ENCODE data around the gene LRRC4C.

Gene LRRC4C

GRCh38 chr11:40149721-40150120 lies 1309.7 kb downstream of the LRRC4C start:
- DNase-seq = no peak
- intact Hi-C loops (cut with DNase I) = no loop called here

GRCh38 chr11:40140560-40140959 lies 1318.9 kb downstream of the LRRC4C start:
- no peak for DNase-seq
- intact Hi-C loops (cut with DNase I) = no loop called here

GRCh38 chr11:40139536-40139935 lies 1319.9 kb downstream of the LRRC4C start:
- DNase-seq = no peak
- intact Hi-C loops (cut with DNase I) = no loop called here

- DNase-seq = no peak
- intact Hi-C loops (cut with DNase I) = no loop called here
Observed at GRCh38 chr11:40139066-40139465, 1320.4 kb downstream of the LRRC4C start.

- no peak for DNase-seq
- intact Hi-C loops (cut with DNase I) = no loop called here
Observed at GRCh38 chr11:40134820-40135570, 1324.5 kb downstream of the LRRC4C start.

GRCh38 chr11:40133498-40133897 lies 1326.0 kb downstream of the LRRC4C start:
- intact Hi-C loops (cut with DNase I) = no loop called here

GRCh38 chr11:40132912-40133311 lies 1326.5 kb downstream of the LRRC4C start:
- no peak for DNase-seq
- intact Hi-C loops (cut with DNase I) = no loop called here

More at GRCh38 chr11:40133498-40133897, 1326.0 kb downstream of the LRRC4C start:
- DNase-seq = no peak

- intact Hi-C loops (cut with DNase I) = loop anchor here (2.0 kb wide), 1 partner anchor 164 kb away; no protein-coding TSS in a partner anchor
- peak in 36 of 42 donors; percentile 8 to 78 (median 45) for DNase-seq
Observed at GRCh38 chr11:40130427-40130826, 1329.0 kb downstream of the LRRC4C start.

GRCh38 chr11:40129266-40129665 lies 1330.2 kb downstream of the LRRC4C start:
- DNase-seq = peak in 1 of 42 donors; percentile 44
- intact Hi-C loops (cut with DNase I) = no loop called here

- intact Hi-C loops (cut with DNase I) = no loop called here
- DNase-seq = peak in 1 of 42 donors; percentile 23
Observed at GRCh38 chr11:40125054-40125453, 1334.4 kb downstream of the LRRC4C start.

- DNase-seq = no peak
- intact Hi-C loops (cut with DNase I) = no loop called here
Observed at GRCh38 chr11:40119661-40120060, 1339.8 kb downstream of the LRRC4C start.

GRCh38 chr11:40118780-40119179 lies 1340.7 kb downstream of the LRRC4C start:
- intact Hi-C loops (cut with DNase I) = no loop called here
- DNase-seq = no peak

GRCh38 chr11:40118026-40118425 lies 1341.4 kb downstream of the LRRC4C start:
- DNase-seq = no peak
- intact Hi-C loops (cut with DNase I) = no loop called here

- intact Hi-C loops (cut with DNase I) = no loop called here
- no peak for DNase-seq
Observed at GRCh38 chr11:40104941-40105550, 1354.4 kb downstream of the LRRC4C start.

- no peak for DNase-seq
- intact Hi-C loops (cut with DNase I) = no loop called here
Observed at GRCh38 chr11:40100781-40101180, 1358.7 kb downstream of the LRRC4C start.

GRCh38 chr11:40100162-40100553 lies 1359.3 kb downstream of the LRRC4C start:
- DNase-seq = no peak
- intact Hi-C loops (cut with DNase I) = no loop called here

GRCh38 chr11:40099426-40100161 lies 1359.9 kb downstream of the LRRC4C start:
- DNase-seq = no peak
- intact Hi-C loops (cut with DNase I) = no loop called here

GRCh38 chr11:40095446-40095845 lies 1364.0 kb downstream of the LRRC4C start:
- intact Hi-C loops (cut with DNase I) = no loop called here
- DNase-seq = no peak

- no peak for DNase-seq
- intact Hi-C loops (cut with DNase I) = no loop called here
Observed at GRCh38 chr11:40094954-40095353, 1364.5 kb downstream of the LRRC4C start.

GRCh38 chr11:40080434-40080833 lies 1379.0 kb downstream of the LRRC4C start:
- intact Hi-C loops (cut with DNase I) = no loop called here
- no peak for DNase-seq

All from head of caudate nucleus (tissue), 42 donors.